ENCODE measurements around the gene LCT.

DNA sequence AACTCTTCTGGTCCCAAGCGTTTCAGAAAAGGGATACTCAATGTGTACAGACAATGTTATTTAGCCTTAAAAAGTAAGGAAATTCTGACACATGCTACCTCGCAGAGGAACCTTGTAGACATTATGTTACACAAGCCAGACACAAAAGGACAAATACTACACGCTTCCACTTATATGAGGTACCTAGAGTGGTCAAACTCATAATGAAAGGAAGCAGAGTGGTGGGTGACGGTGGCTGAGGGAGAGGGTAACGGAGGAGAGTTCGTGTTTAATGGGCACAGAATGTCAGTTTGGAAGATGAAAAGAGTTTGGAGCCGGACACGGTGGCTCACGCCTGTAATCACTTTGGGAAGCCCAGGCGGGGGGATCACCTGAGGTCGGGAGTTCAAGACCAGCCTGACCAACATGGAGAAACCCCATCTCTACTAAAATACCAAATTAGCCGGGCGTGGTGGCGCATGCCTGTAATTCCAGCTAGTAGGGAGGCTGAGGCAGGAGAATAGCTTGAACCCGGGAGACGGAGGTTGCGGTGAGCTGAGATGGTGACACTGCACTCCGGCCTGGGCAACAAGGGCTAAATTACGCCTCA, 37.9 kb upstream of the LCT start:
- TF ChIP-seq, protein P1, sequence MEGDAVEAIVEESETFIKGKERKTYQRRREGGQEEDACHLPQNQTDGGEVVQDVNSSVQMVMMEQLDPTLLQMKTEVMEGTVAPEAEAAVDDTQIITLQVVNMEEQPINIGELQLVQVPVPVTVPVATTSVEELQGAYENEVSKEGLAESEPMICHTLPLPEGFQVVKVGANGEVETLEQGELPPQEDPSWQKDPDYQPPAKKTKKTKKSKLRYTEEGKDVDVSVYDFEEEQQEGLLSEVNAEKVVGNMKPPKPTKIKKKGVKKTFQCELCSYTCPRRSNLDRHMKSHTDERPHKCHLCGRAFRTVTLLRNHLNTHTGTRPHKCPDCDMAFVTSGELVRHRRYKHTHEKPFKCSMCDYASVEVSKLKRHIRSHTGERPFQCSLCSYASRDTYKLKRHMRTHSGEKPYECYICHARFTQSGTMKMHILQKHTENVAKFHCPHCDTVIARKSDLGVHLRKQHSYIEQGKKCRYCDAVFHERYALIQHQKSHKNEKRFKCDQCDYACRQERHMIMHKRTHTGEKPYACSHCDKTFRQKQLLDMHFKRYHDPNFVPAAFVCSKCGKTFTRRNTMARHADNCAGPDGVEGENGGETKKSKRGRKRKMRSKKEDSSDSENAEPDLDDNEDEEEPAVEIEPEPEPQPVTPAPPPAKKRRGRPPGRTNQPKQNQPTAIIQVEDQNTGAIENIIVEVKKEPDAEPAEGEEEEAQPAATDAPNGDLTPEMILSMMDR (IDR thresholded peaks at IDR 0.05): no peak
- TF ChIP-seq POLR2A (IDR thresholded peaks at IDR 0.05): no peak
